K562 (cell line): Measurements from ENCODE around the gene NECAB2. TPM values are rescaled to one million over a fixed set of nuclear protein-coding genes. Genes with fewer than 3 reads are reported as not detected.

ENCODE experiments used
- ATAC-seq: fragments of 200-7000 bp; cut with Tn5 transposase; 3 replicates; pipeline ENCODE4 v1.9.1; 2020; ENCODE audit warnings: moderate library complexity
- BruUV-seq: library from RNA; stranded (reverse); fragments of 400-500 nt; replicated peaks from 2 replicates; lab custom pipeline; 2021; lab: Mats Ljungman, UMichigan
- CTCF ChIA-PET: fragments of 300-600 bp; formaldehyde crosslinking; extraction: SDS; loops from one replicate; lab custom pipeline; 2021; ENCODE audit warnings: low intra/inter-chr PET ratio; lab: Yijun Ruan, JAX
- POLR2A ChIA-PET: fragments of 300-600, 350-650 bp; sonication (Branson Sonifier 250); formaldehyde crosslinking; extraction: SDS; loops from one replicate; lab custom pipeline; 2021; ENCODE audit warnings: antibody characterized with exemption, inconsistent platforms; lab: Yijun Ruan, JAX
- DNase-seq, 4 experiments: peaks; one replicate each; pipeline versions ENCODE4 v3.0.0 to v3.0.0-alpha.2; 2011 to 2018; ENCODE audit warnings: low spot score in 3 of 4, mixed read lengths in 3 of 4; ENCODE audit errors: extremely low read depth in 1 of 4
- FAIRE-seq: peaks from 2 replicates; lab custom pipeline; 2011; peaks lifted over from hg19 to GRCh38; lab: Jason Lieb, UNC
- H2AFZ ChIP-seq: 2 replicates; pipeline ENCODE4 v1.6.0; 2011; ENCODE audit warnings: low read depth, low read length, control low read depth, inconsistent platforms
- H3K27ac ChIP-seq: fragments of 200-600 bp; 3 replicates; pipeline ENCODE4 v1.8.0; 2011; ENCODE audit warnings: low read depth, mild to moderate bottlenecking, control low read depth, inconsistent platforms, low read length, moderate library complexity, mixed read lengths; ENCODE audit errors: extremely low read depth
- H3K27me3 ChIP-seq, 2 experiments: fragments of 300-600 bp in 1 of 2; 2 replicates in 1 of 2; 3 replicates in 1 of 2; pipeline versions ENCODE4 v1.6.0 to v1.8.0; 2011; ENCODE audit warnings: inconsistent platforms in 2 of 2, low read length in 2 of 2, mild to moderate bottlenecking in 1 of 2, mixed read lengths in 1 of 2, moderate library complexity in 1 of 2; ENCODE audit not compliant: control insufficient read depth in 2 of 2, insufficient read depth in 2 of 2
- H3K36me3 ChIP-seq: fragments of 300-600 bp; 3 replicates; pipeline ENCODE4 v1.8.0; 2011; ENCODE audit warnings: mild to moderate bottlenecking, low read length, inconsistent platforms; ENCODE audit not compliant: control insufficient read depth, insufficient read depth
- H3K4me1 ChIP-seq, 2 experiments: fragments of 200-600 bp in 1 of 2; replicated peaks in 1 of 2; 2 replicates in 1 of 2; 3 replicates in 1 of 2; pipeline versions ENCODE4 v1.5.1 to v1.8.0; 2011; ENCODE audit warnings: inconsistent platforms in 2 of 2, low read length in 2 of 2, mild to moderate bottlenecking in 1 of 2, mixed read lengths in 1 of 2, moderate library complexity in 1 of 2; ENCODE audit not compliant: control insufficient read depth in 2 of 2, insufficient read depth in 2 of 2
- H3K4me2 ChIP-seq: 2 replicates; pipeline ENCODE4 v1.6.1; 2011; ENCODE audit warnings: low read length, control low read depth, inconsistent platforms, mixed read lengths; ENCODE audit not compliant: insufficient read depth
- H3K4me3 ChIP-seq: fragments of 200-600 bp; sonication (generic), shearing (Covaris generic); 2 replicates; pipeline ENCODE4 v1.5.1; 2016; ENCODE audit warnings: control low read depth, inconsistent platforms
- H3K79me2 ChIP-seq: fragments of 200-600 bp; 3 replicates; pipeline ENCODE4 v1.8.0; 2011; ENCODE audit warnings: low read length, inconsistent platforms; ENCODE audit not compliant: control insufficient read depth, insufficient read depth
- H3K9ac ChIP-seq, 2 experiments: 2 replicates each; pipeline versions ENCODE4 v1.6.0 to v1.6.1; 2011; ENCODE audit warnings: low read depth in 2 of 2, low read length in 2 of 2, control low read depth in 1 of 2, inconsistent platforms in 1 of 2, mild to moderate bottlenecking in 1 of 2, mixed read lengths in 1 of 2; ENCODE audit not compliant: insufficient read depth in 1 of 2
- H3K9me1 ChIP-seq: one replicate; pipeline ENCODE4 v1.6.0; 2011; ENCODE audit warnings: inconsistent platforms, mild to moderate bottlenecking, low read length, moderate library complexity; ENCODE audit not compliant: control insufficient read depth, insufficient read depth
- H3K9me3 ChIP-seq: replicated peaks from 2 replicates; pipeline ENCODE4 v1.5.1; 2011; ENCODE audit warnings: low read depth, low read length, inconsistent platforms; ENCODE audit not compliant: control insufficient read depth, insufficient read depth
- H4K20me1 ChIP-seq: replicated peaks from 2 replicates; pipeline ENCODE4 v1.6.1; 2011; ENCODE audit warnings: low read length, inconsistent platforms, mixed read lengths; ENCODE audit not compliant: control insufficient read depth, insufficient read depth
- CREB3L1 ChIP-seq: fragments of 450-650 bp; IDR thresholded peaks from 2 replicates; pipeline ENCODE4 v1.6.1; 2014; ENCODE audit warnings: low read depth, mild to moderate bottlenecking, moderate library complexity, borderline replicate concordance
- HDGF ChIP-seq: fragments of 450-650 bp; IDR thresholded peaks from 2 replicates; pipeline ENCODE4 v1.6.1; 2016
- IRF9 ChIP-seq: fragments of 450-650 bp; IDR thresholded peaks from 2 replicates; pipeline ENCODE4 v1.6.1; 2016; ENCODE audit warnings: missing biosample characterization, missing genetic modification characterization
- NFRKB ChIP-seq: fragments of 450-650 bp; IDR thresholded peaks from 2 replicates; pipeline ENCODE4 v1.6.1; 2016; ENCODE audit warnings: low read depth
- SMARCC2 ChIP-seq: fragments of 450-650 bp; IDR thresholded peaks from 2 replicates; pipeline ENCODE4 v1.6.1; 2017; ENCODE audit warnings: antibody characterized with exemption, moderate library complexity, mild to moderate bottlenecking, low read depth
- YY1 ChIP-seq, 3 experiments: IDR thresholded peaks; 2 replicates each; pipeline ENCODE4 v1.6.1; 2011; ENCODE audit warnings: low read length in 2 of 3, mild to moderate bottlenecking in 2 of 3, moderate library complexity in 2 of 3, borderline replicate concordance in 1 of 3, control low read depth in 1 of 3, low read depth in 1 of 3; ENCODE audit not compliant: insufficient read depth in 3 of 3, insufficient replicate concordance in 2 of 3, control insufficient read depth in 1 of 3, insufficient read length in 1 of 3; ENCODE audit errors: extremely low read depth in 1 of 3
- ZNF398 ChIP-seq: fragments of 250-450 bp; sonication (Bioruptor Pico); IDR thresholded peaks from 2 replicates; pipeline ENCODE4 v1.8.0; 2021; ENCODE audit warnings: moderate library complexity, mild to moderate bottlenecking, inconsistent platforms
- ZZZ3 ChIP-seq: fragments of 450-650 bp; IDR thresholded peaks from 2 replicates; pipeline ENCODE4 v1.6.1; 2016; ENCODE audit warnings: antibody characterized with exemption, mild to moderate bottlenecking, moderate library complexity
- WGBS: fragments of 100-300 bp; shearing (Covaris generic); methylation state at CpG from one replicate; pipeline ENCODE4 v1.1.6; 2016; ENCODE audit warnings: low coverage, mixed read lengths; ENCODE audit not compliant: insufficient coverage; ENCODE audit errors: missing lambda C conversion rate; 5-methylcytosine and 5-hydroxymethylcytosine counted together
- in situ Hi-C: fragments of 300-500 bp; cut with MboI; formaldehyde crosslinking; loops from 4 replicates; pipeline ENCODE4 v1.15.0; 2018; ENCODE audit warnings: inconsistent platforms, mixed read lengths
- intact Hi-C: fragments of 100-400 bp; cut with micrococcal nuclease; formaldehyde crosslinking; loops from 2 replicates; pipeline ENCODE4 v1.14.2; 2022
- polyA plus RNA-seq, 8 experiments: library from polyadenylated mRNA; depleted of rRNA in 4 of 8; stranded (reverse) in 5 of 8; unstranded in 3 of 8; fragments of >200 nt; fragmentation: Nextera tagmentation in 2 of 8; fragmentation: Illumina TruSeq in 1 of 8; extraction: Ambion mirVana in 2 of 8; extraction: Trizol in 1 of 8; gene quantifications; 2 replicates each; pipeline versions ENCODE4 v1.2.1 to v1.2.3, GENCODE V29; 2011 to 2014; ENCODE audit warnings: inconsistent platforms in 1 of 8, missing spikeins in 1 of 8
- total RNA-seq, 7 experiments: library from RNA; depleted of rRNA in 6 of 7; stranded (reverse); fragments of >200 nt in 6 of 7; fragmentation: Illumina TruSeq in 2 of 7; extraction: Trizol in 2 of 7; gene quantifications; 2 replicates each; pipeline versions ENCODE4 v1.2.1 to v1.2.3, GENCODE V29; 2011 to 2021; ENCODE audit warnings: low replicate concordance in 1 of 7

NECAB2 gene
- total and polyA plus RNA-seq, 9 of the 15 experiments (the other 6 are each of a cell fraction or from before 2014, with no cell fraction given): 0.03 to 0.28 TPM; not detected in 7

DNA sequence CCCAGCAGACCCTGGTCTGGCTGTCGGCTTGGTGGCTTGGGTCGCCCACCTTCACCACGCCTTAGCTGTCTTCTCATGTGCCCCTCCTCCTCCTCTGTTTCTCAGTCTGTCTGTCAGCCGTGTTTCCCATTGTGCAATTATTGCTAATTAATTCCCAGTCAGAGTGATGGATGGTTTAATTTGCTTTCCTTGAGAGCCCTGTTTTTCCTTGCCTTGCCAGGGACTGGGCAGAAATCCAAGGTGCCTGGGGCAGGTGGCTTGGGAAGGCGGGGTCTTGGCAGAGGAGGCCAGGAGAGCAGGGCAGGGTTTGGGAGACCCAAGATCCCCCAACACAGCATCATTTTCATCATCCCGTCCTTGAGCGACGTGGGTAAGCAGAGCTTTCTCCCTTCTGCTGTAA is 21.3 kb downstream of the NECAB2 start:
- WGBS: 0% methylated on average over 8 of the region's 8 CpGs
- Histone ChIP-seq H3K4me1 (peaks cover 0 to 2% of the 10 kb centered on the region in 2 experiments; a peak in 2 of 5 replicates), H3K36me3 (no peaks in the 10 kb centered on the region), H3K9me3 (no peaks in the 10 kb centered on the region), H3K9me1 (no peaks in the 10 kb centered on the region), H3K27ac (no peak overlapping the region), H3K4me3 (no peak overlapping the region), H4K20me1 (no peaks in the 10 kb centered on the region), H3K9ac (no peak overlapping the region), H3K79me2 (no peaks in the 10 kb centered on the region), H3K4me2 (no peak overlapping the region), H3K27me3 (peaks cover 56 to 68% of the 10 kb centered on the region in 2 experiments), H2AFZ (no peak overlapping the region)
- CTCF ChIA-PET: interaction anchor here (0.6 kb wide), 1 partner anchor 209 kb away, joined by 3 read pairs; no protein-coding TSS in a partner anchor
- DNase-seq: no peak
- POLR2A ChIA-PET: interaction anchor here (0.6 to 2.0 kb wide), 3 partner anchors 11 to 505 kb away, joined by 4 to 6 read pairs (median 4); no protein-coding TSS in a partner anchor
- TF ChIP-seq CREB3L1 (no peak), YY1 (IDR thresholded peaks at IDR 0.05; ENCODE audit: borderline replicate concordance in 1 of 3, control insufficient read depth in 1 of 3, extremely low read depth in 1 of 3, insufficient read depth in 3 of 3, insufficient read length in 1 of 3, insufficient replicate concordance in 2 of 3, low read depth in 1 of 3, low read length in 2 of 3) (no peak), NFRKB (no peak), IRF9 (no peak), ZNF398 (CRISPR knock-in tag) (no peak), HDGF (no peak), SMARCC2 (no peak), ZZZ3 (no peak)
- intact Hi-C loops (no loop called here), in situ Hi-C loops (no loop called here)
- no TSS peak for BruUV-seq
- no peak for FAIRE-seq
- no peak for ATAC-seq
